HG03196 (cell line): ENCODE measurements around the gene SLCO3A1.

ENCODE experiments used
- ATAC-seq: cut with Tn5 transposase; IDR thresholded peaks from one replicate; pipeline ENCODE4 v1.9.1; 2021; ENCODE audit not compliant: unreplicated experiment

Gene SLCO3A1

DNA sequence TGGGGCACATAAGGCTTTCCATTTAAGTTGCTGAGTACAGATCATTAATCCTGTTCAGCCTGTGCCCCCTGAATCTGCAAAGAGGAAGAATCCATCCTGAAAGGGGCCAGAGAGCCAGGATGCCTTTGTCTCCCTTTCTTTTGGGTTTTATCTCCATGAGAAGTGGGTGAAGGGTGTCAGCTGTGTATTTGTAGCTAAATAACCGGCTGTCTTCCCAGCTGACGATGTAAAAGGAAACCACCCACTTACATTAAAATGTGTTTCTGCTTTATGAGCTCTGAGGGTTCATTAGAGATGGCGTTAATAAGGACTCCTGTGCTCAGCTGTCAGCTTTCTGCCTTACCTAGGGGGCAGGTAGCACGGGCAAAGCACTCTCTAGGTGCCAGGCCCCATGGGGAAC, 83.4 kb downstream of the SLCO3A1 start:
- ATAC-seq = no peak

DNA sequence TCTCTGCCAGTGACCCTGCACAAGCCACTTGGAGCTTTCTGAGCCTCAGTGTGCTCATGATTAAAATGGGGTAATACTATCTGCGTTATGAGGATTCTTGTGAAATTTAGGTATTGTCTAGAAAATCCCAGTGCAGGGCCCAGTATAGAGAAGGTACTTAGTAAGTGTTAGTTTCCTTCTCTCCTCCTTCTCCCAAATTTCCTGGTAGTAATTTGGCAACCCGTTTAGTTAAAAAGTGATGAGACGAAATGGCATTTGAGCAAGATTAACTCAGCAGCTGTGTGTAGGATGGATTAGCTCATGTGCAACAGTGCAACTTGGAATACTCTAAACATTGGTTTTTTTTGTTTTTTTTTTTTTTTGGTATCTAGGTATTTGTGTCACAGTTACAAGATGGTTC, 84.6 kb downstream of the SLCO3A1 start:
- ATAC-seq = no peak

DNA sequence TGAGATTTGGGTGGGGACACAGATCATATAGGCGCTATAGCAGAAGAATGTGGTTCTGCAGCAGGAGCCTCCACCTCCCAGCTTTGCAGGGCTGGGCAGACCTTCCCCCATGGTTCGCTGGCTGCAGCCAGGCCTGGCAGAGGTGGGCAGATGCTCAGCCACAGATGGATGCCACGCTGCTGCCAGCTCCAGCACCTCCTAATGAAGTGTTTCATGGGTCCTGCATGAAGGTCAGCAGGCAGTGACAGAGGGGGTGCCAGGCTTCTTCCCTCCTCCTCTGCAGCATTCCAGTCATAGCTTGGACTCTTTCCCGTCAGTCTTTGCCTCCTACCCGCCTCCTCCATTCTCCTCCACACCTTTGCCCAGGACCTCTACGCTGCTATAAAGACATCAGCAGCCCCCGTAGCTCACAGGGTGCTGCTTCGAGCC, 85.9 kb downstream of the SLCO3A1 start:
- no peak for ATAC-seq

DNA sequence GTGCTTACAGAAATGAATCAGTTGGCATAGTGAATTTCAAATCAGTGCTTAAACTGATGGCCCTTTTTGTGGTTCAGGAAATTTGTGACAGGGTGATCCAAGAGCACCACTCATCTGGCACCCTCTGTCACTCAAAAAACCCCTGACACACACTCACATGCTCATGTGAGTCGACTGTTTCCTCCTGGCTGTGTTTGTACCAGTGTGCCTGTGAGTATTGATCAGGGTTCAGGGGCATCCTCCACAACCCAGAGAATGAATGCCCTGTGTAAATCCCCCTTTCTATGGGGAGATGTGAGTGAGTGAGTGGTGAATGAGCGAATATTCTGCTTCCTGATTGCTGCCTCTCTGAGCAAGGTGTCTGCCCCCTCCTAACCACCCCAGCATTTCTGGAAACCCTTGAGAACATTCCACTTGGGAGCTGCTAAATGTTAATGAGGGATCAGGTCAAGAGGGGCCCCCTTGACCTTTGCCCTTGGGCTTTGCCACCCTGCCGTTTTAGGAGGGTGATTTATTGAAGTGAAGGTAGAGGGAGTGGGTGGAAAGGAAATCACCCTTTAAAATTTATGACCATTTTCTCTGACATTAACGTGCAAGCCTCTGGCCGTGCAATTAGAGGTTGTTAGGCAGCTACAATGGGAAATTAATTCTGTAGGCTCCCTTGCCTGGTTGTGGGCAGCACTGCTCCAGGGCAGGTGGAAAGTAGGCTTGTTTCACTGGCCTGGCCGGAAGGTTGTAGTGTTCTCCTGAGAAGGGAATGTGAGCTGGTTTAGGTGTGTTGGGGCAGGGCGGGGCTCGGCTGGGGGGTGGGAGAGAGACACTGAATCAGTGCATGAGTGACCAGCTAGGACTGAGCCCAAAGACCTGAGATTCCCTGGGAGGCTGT, 87.2 kb downstream of the SLCO3A1 start:
- no peak for ATAC-seq

DNA sequence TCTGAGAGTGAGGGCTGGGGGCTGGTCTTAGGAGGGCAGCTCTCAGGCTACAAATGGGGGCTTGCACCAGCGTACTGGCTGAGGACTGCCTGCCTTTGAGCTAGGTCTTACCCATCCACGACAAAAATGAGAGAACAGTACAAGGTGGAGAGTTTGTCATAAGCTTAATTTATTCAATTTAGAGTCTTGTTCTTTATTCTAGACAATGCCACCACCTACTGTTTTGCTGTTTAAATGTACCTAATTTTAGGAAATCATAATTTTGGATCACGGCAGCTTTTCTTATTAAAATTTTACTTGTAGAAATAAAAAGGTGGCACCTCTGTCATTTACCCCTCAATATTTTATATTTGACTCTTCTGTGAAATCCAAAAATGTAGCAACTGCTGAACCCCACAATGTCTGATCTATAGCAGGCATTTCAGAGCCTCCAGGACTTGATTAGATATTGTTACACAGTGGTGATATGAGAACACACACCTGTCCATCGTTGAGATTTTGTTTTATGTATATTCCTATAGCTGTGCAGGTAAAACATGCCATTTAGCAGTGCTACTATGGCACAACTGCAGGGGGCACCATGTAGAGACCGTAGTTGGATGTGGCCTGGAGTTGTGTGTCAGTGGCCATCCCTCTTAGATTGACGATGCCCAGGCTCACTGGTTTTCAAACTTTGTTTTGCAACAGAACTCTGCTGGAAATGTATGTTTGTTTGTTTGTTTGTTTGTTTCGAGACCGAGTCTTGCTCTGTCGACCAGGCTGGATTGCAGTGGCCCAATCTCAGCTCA, 88.6 kb downstream of the SLCO3A1 start:
- no peak for ATAC-seq

DNA sequence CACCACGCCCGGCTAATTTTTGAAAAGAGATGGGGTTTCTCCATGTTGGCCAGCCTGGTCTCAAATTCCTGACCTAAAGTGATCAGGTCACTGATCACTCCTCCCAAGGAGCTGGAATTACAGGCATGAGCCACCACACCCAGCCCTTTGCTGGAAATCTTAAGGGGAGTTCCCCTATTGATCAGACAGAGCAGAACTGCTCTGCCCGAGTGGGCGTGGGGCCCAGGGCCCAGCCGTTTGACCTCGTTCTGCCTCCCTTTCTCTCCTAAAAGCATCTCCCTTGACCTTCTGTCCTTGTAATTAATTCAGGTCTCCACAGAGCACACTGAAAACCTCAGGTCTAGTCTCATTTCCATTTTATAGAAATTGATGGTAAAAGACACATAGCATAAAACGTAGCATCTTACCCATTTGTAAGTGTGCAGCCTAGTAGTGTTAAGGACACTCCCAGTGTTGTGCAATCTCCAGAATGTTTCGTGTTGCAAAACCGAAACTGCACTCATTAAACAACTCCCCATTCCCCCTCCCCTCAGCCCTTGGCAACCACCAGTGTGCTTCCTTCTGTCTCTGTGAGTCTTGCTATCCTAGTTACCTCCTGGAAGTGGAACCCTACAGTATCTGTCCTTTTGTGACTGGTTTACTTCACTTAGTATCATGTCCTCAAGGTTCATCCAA, 89.3 kb downstream of the SLCO3A1 start:
- peak; percentile 43 for ATAC-seq

DNA sequence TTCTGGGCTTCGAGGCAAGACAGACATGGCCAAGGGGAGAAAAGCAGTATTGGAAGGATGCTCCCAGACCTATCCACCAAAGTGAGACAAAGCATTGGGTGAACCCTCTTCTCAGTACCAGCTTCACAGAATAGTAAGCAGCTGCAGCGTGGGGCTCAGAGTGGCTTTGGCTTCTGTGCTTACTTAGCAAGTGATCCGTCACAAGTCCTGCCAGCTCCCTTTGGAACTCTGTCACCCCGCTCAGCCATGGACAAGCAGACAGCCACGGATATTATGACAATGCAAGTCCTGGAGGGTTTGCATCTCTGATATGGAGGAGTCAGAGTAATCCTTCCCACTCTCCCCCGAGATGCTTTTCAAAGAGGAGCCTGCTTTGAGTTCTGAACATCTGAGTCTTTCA, 90.8 kb downstream of the SLCO3A1 start:
- ATAC-seq = no peak

DNA sequence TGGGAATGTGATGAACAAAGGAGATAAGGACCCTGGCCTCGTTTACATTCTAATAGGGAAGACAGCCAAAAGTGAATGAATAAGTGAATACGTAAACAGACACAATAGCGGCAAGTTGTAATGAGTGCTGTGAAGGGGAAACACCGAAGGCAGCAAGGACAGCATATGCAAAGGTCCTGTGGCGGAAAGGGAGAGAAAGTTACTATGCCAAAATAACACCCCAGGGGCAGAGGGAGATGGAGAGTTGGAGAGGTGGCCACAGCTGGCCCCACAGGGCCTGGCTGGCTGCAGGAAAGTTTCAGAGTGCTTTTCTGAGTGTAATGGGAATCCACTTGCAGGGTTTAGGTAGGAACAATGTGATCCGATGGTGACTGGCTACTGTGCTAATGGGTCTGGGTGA, 91.9 kb downstream of the SLCO3A1 start:
- no peak for ATAC-seq

DNA sequence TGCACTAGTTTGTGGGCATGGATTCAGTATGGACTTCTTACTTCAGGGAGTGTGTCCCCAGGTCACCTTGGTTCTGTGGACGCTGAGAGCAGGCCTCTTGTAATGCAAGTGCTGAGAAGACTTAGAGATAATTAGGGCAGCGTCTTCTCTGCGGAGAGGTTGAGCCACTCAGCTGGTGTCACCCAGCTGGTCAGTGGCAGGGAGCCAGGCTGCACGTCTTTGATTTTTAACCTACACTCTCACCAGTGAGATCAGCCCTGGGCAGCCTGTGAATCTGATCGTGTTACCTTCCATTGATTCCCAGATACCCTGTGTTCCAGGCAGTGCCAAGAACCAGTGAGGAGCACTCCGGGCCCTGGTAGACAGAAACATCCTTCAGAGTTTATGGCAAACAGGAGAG, 92.6 kb downstream of the SLCO3A1 start:
- no peak for ATAC-seq

DNA sequence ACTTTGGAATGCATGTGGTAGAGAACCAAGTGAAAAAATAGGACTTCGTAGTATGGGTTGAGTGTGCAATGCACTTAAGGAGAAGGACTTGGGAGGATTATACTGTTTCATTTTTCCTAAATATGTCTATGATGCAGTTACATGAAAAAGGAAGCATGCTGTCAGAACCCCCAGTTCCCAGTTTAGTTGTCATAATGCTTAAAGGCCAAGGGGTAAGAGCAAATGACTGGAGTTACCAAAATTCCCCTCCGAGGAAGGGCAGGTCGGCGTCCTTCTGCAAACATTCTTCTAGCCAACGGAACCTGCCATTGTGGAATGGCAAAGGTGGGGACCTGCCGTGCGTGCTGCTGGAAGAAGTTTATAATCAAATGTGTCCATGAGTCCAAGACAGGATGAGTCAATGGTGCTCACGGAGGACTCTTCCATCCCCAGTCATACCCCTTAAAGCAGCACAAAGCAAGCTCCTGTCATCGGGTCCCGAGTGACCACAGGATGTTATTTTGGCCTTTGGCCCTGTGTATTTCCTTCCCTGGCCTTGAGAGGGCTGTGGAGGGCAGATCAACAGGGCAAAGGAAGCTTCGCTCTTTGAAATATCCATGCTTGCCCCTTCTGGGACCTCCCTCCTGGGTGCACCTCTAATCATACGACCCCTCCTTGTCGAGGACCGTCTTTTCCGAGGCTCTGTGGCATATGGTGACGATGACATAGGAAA, 93.2 kb downstream of the SLCO3A1 start:
- no peak for ATAC-seq

DNA sequence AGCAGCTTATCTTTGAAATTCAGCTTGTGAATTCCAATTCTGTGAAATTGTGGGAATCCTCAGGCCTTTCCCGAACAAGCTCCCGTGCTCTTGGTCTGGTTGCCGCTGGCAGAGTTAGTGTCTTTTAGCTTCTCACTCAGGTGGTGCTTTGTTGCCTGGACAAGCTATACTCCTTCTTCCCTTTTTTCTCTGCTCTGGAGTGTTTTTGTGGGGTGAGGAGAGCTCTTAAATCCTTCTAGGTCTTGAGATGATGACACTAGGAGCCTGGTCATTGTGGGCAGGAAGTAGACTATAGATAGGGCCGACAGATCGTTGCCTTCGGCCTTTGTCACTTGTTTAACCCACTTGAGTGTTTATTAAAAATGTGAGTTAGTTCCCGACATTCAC, 93.8 kb downstream of the SLCO3A1 start:
- no peak for ATAC-seq

DNA sequence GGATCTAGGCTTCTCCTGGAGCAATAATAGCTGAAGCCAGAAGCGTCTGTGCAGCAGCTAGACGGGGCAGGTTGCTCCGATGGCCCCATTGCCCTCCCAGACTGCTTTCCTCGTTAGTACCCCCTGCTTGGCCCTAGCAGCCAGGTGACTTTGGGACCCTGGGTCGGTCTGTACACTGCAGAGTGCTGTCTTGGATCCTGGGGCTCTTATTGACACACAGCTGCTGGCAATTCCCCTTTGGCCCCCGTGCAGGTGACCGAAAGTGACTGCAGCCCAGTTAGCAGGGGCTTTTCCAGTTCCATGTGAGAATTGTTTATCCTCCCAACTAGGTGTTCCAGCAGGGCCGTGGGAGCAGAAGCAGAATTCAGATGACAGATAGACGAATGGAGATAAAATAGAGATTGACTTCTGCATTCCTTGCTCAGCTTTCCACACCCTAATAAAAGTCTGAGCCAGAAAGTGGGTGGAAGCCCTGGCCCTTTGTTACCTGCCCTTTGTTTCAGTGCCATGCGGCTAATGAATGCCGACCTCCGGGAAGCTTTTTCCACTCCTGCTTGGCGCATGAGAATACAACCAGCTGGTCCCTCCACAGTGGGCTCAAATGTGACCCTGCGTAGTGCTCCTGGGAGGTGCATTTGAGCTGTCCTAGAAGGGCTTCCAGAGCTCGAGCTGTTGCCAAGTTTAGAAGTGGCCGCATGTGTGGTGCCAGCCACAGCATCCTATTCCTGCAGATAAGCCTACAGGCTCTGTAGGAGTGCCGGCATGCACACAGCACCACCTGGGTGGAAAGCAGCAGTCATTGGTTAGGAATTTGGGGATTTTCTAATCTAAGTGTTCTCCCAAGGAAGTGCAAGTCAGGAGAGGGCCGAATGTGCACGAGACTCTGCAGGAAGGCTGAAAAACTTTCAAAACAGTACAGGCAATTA, 94.4 kb downstream of the SLCO3A1 start:
- no peak for ATAC-seq

DNA sequence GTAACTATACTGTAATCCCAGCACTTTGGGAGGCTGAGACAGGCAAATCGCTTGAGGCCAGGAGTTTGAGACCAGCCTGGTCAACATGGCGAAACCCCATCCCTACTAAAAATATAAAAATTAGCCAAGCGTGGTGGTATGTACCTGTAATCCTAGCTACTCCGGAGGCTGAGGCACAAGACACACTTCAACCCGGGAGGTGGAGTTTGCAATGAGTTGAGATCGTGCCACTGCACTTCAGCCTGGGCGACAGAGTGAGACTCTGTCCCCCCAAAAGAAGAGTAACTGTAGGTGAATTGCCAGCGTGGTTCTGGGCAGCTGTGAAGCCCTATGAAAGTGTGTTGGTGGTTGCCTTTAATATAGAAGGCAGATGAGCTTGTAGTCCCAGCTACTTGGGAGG, 95.9 kb downstream of the SLCO3A1 start:
- no peak for ATAC-seq

DNA sequence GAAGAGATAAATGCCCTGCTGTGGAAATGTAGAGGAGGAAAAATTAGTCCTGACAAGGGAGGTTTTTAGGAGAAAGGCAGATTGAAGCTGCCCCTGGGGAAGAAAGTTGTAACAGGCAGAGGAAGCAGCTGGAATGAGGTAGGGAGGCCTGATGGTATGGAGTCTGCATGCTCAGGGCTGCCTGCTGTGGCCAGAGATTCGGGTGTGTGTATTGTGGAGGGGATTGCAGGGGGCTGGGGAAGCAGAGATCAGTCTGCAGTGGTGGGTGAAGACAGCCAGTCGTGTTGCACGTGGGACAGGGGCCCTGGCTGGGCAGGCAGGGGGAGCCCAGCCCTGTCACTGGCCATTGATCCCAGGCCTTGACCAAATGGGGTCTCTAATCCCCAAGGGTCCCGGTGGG, 96.5 kb downstream of the SLCO3A1 start:
- ATAC-seq = no peak

DNA sequence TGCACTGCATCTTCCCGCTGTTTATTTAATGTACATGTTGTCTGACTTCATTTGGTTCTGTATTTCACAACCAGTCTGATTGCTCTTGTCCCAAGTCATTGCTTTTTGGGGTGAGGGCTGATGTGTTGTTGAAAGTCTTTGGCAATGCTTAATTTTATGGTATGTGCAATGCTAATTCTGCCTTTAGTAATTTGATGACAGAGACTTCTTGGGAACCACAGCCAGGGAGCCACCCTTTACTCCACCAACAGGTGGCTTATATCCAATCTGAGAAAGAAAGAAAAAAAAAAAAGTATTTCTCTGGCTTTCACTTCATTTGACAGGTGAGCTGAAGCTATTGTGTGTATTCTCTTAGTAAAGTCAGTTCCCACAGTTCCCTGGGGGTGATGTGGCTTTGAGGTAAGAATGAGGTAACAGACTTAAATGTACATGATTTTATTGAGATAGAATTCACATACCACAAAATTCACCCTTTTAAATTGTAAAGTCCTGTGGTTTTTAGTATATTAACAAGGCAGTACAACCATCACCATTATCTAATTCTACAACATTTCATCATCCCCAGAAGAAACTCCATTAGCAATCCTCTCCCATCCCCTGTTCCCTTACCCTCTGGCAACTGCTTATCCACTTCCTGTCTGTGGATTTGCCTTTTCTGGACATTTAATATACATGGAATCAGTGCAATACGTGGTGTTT, 97.3 kb downstream of the SLCO3A1 start:
- no peak for ATAC-seq

DNA sequence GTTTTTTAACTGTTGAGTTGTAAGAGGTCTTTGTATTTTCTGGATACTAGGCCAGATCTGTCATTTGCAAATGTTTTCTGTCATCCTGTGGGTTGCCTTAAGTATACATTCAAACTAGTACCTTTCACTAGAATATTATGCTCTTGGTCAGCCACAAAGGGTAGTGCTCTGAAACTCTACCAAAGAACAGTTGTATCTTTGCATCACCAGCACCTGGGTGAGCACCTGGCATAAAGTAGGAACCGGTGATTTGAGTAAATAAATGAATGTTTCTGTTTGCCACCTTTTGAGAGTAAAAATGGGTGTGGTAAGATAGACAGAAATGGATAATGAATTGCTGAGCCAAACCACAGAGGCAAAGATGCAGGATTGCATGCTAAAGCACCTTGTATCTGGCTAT, 98.7 kb downstream of the SLCO3A1 start:
- no peak for ATAC-seq

DNA sequence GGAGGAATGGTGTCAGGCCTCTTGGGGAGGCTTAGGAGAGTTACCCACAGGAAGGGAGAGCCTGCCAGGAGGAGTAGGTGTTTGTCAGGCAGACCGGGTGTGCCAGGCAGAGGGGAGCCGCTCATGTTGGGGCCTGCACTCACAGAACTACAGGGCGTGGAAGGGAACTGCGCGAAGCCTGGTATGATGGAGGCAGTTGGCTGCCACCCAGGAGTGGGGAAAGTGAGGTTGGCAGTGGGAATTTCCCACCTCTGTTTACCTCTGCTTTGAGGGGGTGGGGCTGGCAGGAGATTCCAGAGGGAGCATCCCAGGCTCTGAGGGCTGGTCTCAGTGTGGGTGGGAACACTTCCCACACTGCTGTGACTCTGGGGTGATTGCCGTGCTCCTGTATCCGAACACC, 99.9 kb downstream of the SLCO3A1 start:
- ATAC-seq = no peak

DNA sequence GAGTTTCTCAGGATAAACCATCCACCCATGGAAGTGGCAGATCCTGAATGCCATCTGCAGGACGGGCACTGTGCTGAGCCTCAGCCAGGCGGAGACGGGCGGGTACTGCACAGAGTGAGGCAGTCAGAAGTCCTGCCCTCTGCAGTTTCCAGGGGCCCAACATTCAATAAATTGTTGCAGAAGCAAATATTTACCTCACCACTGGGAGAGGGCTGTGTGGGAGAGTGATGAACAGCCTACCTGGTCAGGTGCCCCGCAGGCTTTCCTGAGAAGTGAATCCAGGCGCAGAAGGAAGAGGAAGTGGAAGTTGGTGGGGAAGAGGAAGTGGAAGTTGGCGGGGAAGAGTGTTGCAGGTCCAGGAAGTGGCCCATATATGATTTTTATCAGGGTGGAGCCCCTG, 100.8 kb downstream of the SLCO3A1 start:
- ATAC-seq = no peak

DNA sequence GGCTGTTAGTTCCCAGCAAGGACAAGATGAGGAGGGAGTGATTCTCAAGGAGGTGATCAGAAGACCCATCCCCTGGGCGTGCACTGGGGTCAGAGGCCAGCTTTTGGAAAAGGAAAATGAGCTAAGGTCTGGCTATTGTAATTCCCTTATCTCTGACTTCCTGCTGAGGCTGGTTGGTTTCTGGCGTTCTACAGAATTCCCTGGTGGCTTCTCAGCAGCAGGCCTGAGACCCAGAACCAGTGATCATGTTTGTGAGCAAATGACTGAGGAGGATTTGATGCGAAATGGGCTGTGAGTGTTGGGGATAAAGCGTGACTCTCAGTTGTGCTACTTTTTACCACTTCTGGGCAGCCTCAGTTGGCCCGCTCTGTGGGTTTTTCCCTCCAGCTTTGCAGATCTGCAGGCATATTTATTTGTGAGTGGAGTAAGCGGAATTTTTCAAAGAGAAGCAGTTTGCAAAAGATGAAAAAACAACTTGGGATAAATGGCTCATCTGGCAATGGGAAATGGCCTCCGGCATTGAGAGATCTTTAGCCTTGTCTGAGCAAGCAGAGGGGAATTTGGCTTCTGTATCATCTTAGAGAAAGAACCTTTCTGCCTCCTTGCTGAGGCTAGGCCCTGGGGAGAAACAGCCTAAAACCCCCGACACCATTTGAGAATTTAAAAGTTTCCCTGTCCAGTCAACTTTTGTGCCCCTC, 102.7 kb downstream of the SLCO3A1 start:
- ATAC-seq = no peak
